GM18909 (cell line): ENCODE results near the gene SYNDIG1.
"Not testable (repeated sequence)": the region's sequence is repeated elsewhere in the genome, so short reads cannot be mapped to it uniquely, and the experiment has no call there.

Experiments
- ATAC-seq: cut with Tn5 transposase; IDR thresholded peaks from one replicate; pipeline ENCODE4 v1.9.1; 2021; ENCODE audit warnings: mild to moderate bottlenecking; ENCODE audit not compliant: unreplicated experiment, poor library complexity

Gene SYNDIG1

DNA sequence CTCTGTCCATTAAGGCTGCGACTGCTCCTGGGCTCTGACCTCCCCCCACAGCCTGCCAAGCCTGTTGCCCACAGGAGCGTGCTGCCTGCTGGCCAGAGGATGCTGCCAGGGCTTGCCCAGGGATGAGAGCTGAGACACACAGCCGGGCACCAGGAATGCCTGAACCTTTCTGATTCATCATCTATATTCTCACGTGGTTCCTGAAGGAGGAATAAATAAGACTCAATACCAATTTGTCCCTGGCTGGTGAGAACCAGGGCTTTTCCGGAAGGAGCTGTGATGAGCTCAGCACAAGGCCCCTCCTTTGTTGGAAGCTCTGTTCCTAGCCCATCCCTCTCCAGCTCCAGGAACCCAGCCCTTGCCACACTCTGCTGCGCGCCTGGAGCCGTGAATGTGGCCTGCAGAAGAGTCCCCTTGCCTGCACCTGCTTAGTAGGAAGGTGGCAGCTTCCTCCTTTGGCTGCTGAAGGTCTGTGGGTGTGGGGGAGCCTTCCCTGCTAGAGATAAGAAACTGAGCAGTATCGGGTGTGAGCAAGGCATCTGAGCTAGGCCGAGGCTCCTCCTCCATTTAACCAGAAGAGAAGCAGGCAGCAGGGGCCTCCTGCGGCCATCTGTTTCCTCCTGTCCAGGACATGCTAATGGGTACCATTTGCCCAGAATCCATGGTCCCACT is 37.9 kb downstream of the SYNDIG1 start:
- no peak for ATAC-seq

DNA sequence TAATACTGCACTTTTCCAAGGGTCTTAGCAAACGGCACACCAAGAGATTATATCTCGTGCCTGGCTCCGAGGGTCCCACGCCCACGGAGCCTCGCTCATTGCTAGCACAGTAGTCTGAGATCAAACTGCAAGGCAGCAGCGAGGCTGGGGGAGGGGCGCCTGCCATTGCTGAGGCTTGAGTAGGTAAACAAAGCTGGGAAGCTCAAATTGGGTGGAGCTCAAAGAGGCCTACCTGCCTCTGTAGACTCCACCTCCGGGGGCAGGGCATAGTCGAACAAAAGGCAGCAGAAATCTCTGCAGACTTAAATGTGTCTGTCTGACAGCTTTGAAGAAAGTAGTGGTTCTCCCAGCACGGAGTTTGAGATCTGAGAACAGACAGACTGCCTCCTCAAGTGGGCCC is 43.0 kb downstream of the SYNDIG1 start:
- ATAC-seq: not testable (repeated sequence)

DNA sequence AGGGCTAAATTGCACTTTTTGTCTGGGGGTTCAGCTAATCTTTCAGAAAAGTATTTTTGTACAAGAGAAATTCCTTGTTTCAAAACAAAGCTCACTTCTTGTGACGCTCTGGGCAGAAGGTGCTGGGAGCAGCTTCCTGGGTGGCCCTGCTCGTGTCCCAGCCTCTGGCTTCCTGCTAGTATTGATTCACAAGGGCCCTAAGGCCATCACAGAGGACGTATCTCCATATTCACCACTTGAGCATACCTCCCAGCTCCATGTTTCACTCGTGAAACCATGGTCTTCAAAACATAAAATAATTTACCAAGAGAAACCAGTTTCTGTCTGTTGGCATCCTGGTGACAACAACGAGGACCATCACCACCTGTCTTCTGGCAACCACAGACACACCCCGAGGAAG is 49.1 kb downstream of the SYNDIG1 start:
- ATAC-seq: no peak

DNA sequence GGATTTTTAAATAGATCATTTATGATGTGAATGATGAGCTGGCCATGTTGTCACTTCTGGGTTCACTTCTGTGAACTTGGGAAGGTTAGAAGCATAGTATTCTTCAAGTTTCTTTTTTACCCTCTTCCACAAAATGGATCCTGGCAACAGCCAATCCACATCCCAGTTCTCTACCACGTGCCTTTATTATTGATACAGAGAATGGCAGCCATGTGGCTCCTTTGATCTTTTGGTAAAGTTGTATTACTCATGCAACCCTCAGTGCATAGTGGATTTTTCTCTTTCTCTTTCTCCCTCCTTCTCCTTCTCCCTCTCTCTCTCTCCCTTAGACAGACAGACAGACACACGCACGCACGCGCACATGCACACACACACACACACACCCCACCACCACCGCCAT is 50.0 kb downstream of the SYNDIG1 start:
- no peak for ATAC-seq

DNA sequence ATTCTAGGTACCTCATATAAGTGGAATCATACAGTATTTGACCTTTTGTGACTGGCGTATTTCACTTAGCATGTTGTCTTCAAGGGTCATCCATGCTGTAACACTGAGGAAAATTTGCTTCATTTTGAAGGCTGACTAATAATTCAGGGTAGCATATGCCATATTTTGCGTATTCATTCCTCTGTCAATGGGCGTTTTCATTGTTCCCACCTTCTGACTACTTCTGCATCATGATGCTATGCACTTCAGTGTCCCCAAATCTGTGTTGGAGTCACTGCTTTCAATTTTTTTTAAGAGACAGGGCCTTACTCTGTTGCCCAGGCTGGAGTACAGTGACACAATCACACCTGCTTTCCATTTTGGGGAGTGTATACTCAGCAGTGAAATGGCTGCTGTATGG is 51.6 kb downstream of the SYNDIG1 start:
- no peak for ATAC-seq

DNA sequence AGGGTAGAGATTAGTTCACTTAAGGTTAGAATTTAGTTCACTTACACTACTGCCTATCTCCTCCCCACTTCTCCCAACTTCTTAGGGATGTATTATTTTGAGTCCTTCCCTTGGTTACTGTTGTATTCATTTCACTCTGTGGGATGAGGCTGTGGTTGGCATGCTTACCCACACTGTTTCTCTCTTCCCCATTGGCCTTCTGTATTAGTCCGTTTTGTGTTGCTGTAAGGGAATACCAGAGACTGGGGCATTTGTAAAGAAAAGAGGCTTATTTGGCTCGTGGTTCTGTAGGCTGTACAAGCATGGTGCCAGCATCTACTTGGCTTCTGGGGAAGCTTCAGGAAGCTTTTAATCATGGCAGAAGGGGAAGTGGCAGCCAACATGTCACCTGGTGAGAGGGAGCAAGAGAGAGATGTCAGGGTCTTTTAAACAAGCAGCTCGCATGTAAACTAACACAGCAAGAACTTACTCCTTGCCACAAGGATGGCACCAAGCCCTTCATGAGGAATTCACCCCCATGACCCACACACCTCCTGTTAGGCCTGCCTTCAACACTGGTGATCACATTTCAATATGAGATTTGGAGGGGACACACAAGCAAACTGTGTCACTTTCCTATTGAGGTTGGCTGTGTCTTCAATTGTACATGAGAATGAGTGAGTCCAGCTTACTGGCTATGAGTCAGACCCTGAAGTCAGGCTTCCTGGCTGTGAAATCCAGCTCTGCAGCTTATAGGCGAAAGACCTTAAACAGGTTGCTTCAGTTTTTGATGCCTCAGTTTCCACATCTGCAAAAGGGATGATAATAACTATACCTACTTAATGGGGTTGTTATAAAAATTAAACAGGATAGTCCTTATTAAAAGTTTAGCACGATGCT is 53.3 kb downstream of the SYNDIG1 start:
- no peak for ATAC-seq

DNA sequence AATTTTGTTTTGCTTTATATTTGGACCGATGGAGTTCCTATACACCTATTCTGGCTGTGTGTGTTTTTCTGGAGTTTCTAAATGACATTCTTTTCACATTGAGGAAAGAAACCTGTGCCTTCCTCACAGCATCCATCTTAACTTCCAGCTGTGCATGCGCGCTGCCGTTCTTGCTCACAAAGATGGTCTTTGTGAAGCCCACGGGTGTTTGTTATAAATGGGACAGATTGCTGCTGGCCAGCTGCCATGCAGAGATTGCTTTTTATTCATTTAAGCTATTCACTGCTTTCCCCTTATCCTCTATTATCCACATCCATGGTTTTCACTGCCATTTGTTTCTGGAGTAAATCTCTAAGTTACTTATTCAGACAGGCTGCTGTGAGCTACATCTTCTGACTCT is 54.2 kb downstream of the SYNDIG1 start:
- ATAC-seq: no peak

- no peak for ATAC-seq
Measured at GRCh38 chr20:24528583-24529368, 59.3 kb downstream of the SYNDIG1 start.

- ATAC-seq: no peak
Measured at GRCh38 chr20:24529369-24529719, 59.9 kb downstream of the SYNDIG1 start.

GRCh38 chr20:24530131-24530680 is 60.8 kb downstream of the SYNDIG1 start:
- ATAC-seq: no peak

DNA sequence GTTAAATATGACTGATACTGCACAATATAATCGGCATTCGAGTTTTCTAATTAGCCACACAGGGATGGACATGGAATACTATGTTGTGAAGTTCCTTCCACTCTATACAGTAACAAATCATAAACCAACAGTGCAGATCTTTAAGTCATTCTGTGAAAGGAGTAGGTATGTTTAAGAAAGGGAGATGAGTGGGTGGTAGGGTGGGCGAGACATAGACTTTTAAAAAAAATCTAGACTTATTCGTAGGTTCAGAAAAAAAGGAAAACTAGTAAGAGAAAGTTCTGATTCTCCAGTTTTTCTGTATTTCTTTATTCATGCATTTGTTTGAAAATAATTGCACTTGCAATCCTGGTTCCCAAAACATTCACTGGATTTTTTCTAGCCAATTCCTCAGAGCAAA is 61.8 kb downstream of the SYNDIG1 start:
- ATAC-seq: no peak

DNA sequence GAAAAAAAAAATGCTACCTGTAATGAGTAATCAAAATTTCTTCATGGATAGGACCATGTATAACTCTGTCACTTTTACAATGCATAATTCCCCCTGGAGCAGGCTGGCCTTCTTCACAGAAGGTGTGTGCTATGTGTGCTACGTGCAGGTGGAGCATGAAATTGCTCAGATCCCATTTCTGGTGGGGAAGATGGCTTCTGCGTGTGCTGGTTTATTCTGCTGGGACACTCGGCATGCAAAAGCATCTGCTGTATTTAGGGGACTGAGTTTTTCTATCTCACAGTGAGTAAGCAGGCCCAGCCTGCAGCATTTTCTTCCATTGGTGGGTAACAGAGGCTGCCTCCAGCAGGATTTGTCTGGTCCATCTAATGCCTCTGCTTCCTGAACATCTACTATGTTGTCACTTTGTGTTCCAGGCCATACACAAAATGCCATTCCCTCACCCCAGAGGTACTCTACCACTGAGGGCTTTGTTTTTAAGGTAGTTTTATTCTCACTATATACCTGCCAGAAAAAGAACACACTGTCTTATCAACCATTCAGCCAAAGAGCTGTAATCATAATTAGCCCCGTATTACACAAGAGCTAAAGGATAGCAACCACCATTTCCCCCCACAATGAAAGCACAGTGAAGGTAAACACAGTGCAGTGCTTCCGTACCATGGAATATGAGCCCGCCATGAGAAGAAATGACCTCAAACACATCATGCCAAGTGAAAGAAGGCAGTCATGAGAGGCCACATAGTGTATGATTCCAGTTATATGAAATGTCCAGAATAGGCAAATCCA is 62.4 kb downstream of the SYNDIG1 start:
- no peak for ATAC-seq

GRCh38 chr20:24533449-24533848 is 64.0 kb downstream of the SYNDIG1 start:
- no peak for ATAC-seq

GRCh38 chr20:24534282-24534681 is 64.9 kb downstream of the SYNDIG1 start:
- ATAC-seq: no peak

DNA sequence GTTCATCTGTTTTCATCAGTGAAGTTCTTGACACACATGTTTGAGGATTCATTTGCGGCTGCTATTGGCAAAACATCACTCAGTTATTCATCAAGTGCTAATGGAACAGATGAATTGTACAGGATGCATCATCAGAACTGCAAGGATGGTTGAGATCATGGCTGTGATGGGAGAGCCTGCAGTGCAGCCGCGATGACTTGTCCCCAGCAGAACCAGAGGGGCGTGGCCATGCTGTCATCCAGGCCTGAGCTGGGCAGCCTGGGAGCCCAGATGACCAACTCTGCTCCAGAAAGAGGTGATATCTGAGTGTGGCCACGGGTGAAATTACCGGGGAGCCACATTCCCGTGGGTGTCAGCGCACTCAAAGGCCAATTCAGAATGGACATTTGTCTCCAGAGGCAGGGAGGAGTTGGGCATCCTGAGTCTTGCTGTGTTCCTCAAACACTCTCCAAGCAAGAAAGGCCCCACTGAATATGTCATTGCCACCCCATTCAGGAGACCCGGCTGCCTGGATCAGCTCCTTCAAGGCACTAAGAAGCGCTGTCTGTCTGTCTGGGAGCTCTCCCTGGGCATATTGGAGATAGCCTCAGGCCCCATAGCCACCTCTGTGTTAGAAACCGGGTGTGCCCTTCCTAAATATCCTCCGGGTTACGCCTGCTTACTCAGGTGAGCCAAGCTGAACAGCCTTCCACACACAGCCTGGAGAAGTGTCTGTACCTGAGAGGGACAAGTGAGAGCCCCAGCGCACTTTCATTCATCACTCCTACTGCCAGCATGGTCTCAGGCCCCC is 66.7 kb downstream of the SYNDIG1 start:
- ATAC-seq: no peak

- ATAC-seq: no peak
Measured at GRCh38 chr20:24537210-24537609, 67.8 kb downstream of the SYNDIG1 start.

DNA sequence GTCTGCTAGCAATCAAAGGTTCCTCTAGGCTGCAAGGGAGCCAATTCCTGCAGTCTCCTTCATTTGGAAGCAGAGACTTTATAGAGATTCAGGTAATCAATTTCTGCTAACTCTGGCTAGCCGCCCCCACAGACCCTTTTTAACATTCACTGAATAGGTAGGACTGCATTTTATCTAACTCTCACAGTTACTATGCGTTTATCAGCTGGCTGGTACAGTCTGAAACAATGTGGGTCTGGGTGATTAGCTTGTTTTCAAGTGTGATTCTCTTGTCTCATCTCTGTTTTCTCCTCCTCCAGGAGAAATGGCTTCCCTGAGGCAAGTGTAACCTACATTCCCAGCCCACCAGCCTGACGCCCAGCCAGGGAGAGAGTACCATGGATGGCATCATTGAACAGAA is 73.3 kb downstream of the SYNDIG1 start:
- ATAC-seq: no peak

GRCh38 chr20:24543168-24543567 is 73.7 kb downstream of the SYNDIG1 start:
- no peak for ATAC-seq

DNA sequence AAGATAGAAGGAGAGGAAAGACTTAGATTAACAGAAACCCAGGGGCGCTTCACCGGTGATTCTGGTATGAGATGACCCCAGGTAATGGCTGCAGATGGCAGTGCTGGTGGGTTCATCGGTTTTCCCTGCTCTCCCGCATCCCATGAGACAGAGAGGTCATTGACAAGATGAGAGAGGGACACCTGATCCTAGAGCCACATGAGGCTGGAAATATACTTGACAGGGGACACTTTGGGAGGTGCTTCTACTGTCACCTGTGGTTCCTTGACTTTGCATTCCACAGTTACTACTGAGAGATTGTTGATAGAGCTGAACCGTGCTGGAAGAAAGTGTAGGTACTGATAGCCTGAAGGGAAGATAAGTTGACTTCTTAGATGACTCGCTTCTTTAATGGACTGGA is 74.3 kb downstream of the SYNDIG1 start:
- no peak for ATAC-seq
